ENCODE data around the gene UNC5B.

Gene UNC5B

GRCh38 chr10:71268247-71268691 is 55.9 kb downstream of the UNC5B start:
- H3K4me3 ChIP-seq (replicated peaks; ENCODE audit: low read depth, low read length) = no peak overlapping the region
- no peaks in the 10 kb centered on the region for H3K36me3 ChIP-seq (ENCODE audit: control insufficient read depth, insufficient read depth, low read length)
- no peaks in the 10 kb centered on the region; the same call in 1 of the 2 replicates for H3K27me3 ChIP-seq (replicated peaks; ENCODE audit: control insufficient read depth, insufficient read depth, low read length)
- no peak for DNase-seq (ENCODE audit: extremely low read depth, insufficient read length)
- peak; percentile 17 for TF ChIP-seq CTCF (IDR thresholded peaks at IDR 0.05; ENCODE audit: insufficient read depth, low read length, poor library complexity, severe bottlenecking)

GRCh38 chr10:71268758-71269157 is 56.4 kb downstream of the UNC5B start:
- no peak for TF ChIP-seq CTCF (IDR thresholded peaks at IDR 0.05; ENCODE audit: insufficient read depth, low read length, poor library complexity, severe bottlenecking)
- Histone ChIP-seq H3K4me3 (replicated peaks; ENCODE audit: low read depth, low read length) (no peak overlapping the region), H3K36me3 (ENCODE audit: control insufficient read depth, insufficient read depth, low read length) (no peaks in the 10 kb centered on the region), H3K27me3 (replicated peaks; ENCODE audit: control insufficient read depth, insufficient read depth, low read length) (no peaks in the 10 kb centered on the region; the same call in 1 of the 2 replicates)
- DNase-seq (ENCODE audit: extremely low read depth, insufficient read length) = no peak

- Histone ChIP-seq H3K27me3 (replicated peaks; ENCODE audit: control insufficient read depth, insufficient read depth, low read length) (no peaks in the 10 kb centered on the region; the same call in 1 of the 2 replicates), H3K4me3 (replicated peaks; ENCODE audit: low read depth, low read length) (no peak overlapping the region), H3K36me3 (ENCODE audit: control insufficient read depth, insufficient read depth, low read length) (no peaks in the 10 kb centered on the region)
- DNase-seq (ENCODE audit: extremely low read depth, insufficient read length) = no peak
- TF ChIP-seq CTCF (IDR thresholded peaks at IDR 0.05; ENCODE audit: insufficient read depth, low read length, poor library complexity, severe bottlenecking) = peak; percentile 13
These were observed 57.2 kb downstream of the UNC5B start for GRCh38 chr10:71269301-71270288.

GRCh38 chr10:71270301-71271220 is 58.2 kb downstream of the UNC5B start:
- no peak overlapping the region for H3K4me3 ChIP-seq (replicated peaks; ENCODE audit: low read depth, low read length)
- TF ChIP-seq CTCF (IDR thresholded peaks at IDR 0.05; ENCODE audit: insufficient read depth, low read length, poor library complexity, severe bottlenecking) = peak; percentile 87
- no peaks in the 10 kb centered on the region; the same call in 1 of the 2 replicates for H3K27me3 ChIP-seq (replicated peaks; ENCODE audit: control insufficient read depth, insufficient read depth, low read length)
- H3K36me3 ChIP-seq (ENCODE audit: control insufficient read depth, insufficient read depth, low read length) = no peaks in the 10 kb centered on the region
- DNase-seq (ENCODE audit: extremely low read depth, insufficient read length) = no peak

- Histone ChIP-seq H3K27me3 (replicated peaks; ENCODE audit: control insufficient read depth, insufficient read depth, low read length) (no peaks in the 10 kb centered on the region; the same call in 1 of the 2 replicates), H3K4me3 (replicated peaks; ENCODE audit: low read depth, low read length) (no peak overlapping the region), H3K36me3 (ENCODE audit: control insufficient read depth, insufficient read depth, low read length) (no peaks in the 10 kb centered on the region)
- no peak for TF ChIP-seq CTCF (IDR thresholded peaks at IDR 0.05; ENCODE audit: insufficient read depth, low read length, poor library complexity, severe bottlenecking)
- no peak for DNase-seq (ENCODE audit: extremely low read depth, insufficient read length)
These were observed 59.3 kb downstream of the UNC5B start for GRCh38 chr10:71271662-71272055.

All from GM06990 (cell line).